HG03196 (cell line): Measurements from ENCODE around the gene MYH9.
"Not testable (repeated sequence)": the region's sequence is repeated elsewhere in the genome, so short reads cannot be mapped to it uniquely, and the experiment has no call there.

Experiments used
- ATAC-seq: cut with Tn5 transposase; IDR thresholded peaks from one replicate; pipeline ENCODE4 v1.9.1; 2021; ENCODE audit not compliant: unreplicated experiment

Gene MYH9

DNA sequence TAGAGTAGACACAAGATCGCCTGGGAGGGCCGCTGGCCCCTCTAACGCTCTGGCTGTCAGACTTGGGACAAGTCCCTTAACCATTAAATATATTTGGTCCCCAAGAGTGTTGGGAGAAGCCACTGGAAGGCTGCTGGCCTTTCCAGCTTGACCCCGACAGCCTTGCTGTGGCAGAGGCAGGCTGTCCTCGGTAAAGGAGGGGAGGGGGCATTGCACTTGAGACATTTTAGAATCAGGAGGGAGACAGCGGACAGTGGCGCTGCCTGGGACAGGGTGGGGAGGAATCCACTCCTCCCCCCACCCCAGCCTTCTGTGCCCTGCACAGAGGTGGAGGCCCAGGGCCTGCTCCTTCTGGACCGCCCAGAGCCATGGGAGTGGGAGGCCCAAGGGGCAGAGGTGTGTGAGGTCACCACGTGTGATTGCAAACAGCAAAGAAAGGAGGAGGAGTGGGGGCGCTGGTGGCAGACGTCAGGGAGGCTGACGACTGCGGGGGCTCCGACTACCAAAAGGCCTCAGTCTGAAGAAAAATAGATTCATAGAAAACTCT is 105.9 kb downstream of the MYH9 start:
- ATAC-seq = no peak

DNA sequence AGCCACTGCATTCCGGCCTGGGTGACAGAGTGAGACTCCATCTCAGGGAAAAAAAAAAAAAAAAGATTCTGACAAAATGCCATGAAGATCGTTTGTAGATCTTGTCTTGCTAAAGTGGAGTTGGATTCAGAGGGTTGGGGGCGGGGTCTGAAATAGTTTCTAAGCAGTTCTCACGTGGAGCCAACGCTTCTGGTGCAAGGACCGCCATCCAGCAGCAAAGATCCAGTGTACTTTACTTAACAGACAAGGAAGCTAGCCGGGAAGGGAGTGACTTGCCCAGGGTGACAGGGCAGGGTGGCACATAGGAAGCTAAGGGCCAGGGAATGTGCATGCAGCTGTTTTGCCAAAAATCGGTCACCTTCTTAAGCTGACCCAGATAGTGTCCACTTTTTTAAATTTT is 107.4 kb downstream of the MYH9 start:
- ATAC-seq = no peak

DNA sequence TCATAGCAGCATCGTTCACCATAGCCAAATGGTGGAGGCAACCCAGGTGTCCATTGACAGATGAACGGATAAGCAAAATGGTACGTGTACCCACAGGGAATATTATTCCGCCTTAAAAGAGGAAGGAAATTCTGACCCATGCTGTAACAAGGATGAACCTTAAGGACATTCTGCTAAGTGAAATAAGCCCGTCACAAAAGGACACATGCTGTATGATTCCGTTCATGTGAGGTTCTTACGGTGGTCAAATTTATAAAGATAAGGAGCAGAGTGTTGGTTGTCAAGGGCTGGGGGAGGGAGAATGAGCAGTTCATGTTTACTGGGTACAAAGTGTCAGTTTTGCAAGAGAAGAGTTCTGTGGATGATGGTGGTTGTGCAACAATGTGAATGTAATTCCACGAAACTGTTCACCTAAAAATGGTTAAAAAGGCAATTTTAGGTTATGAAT is 108.5 kb downstream of the MYH9 start:
- no peak for ATAC-seq

DNA sequence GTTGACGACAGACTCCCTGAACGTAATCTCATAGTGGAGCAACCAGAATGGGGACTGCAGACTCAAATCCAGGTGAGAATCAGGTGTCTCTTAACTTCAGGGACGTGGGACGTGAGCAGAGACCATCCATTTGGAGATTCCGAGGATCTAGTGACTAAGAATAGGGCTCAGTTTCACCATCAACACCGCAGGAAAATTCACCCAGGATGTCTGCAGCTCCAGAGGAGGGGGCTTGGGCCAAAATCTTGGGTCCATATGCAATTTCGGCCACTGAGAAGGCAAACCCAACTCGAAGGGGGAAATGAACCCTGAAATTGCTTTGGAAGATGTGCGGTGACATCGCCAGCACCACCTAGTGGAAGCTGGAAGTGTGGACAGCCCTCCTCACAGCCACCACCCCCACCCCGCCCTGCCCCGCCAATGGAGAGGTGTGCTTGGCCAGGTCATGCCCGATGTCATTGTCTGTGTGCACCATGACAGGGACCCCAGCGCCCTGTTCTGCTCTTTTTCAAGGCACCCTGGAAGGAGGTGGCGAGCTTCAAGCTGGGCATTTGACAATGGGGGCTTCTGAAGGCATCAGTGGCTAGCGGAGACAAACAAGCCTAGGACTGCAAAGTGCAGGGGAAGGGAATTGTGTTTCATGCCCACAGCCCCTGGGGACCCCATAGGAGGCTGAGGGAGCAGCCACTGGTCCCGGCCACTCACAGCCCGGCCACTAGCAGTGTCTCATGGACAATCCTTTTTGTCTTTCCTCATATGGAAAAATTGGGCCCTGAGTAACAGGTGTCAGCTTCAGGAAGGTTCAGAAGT is 110.1 kb downstream of the MYH9 start:
- no peak for ATAC-seq

DNA sequence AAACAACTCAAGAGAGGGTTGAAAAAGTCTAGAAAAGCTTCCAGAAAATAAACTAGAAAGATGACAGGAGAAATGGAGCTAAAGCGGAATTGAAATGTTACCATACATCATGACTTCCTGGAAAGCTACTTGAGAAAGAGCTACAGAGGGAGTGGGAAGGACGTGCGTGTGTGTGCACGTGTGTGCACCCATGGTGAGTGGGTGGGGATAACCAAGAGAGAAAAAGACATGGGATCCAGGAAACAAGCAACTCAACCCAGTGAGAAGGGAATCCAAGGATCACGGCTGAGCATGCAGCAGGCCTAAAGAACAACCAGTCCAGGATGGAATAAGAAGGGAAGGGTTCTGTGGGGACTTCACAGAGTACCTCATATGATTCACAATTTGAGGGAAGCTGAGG is 113.2 kb downstream of the MYH9 start:
- ATAC-seq = no peak

DNA sequence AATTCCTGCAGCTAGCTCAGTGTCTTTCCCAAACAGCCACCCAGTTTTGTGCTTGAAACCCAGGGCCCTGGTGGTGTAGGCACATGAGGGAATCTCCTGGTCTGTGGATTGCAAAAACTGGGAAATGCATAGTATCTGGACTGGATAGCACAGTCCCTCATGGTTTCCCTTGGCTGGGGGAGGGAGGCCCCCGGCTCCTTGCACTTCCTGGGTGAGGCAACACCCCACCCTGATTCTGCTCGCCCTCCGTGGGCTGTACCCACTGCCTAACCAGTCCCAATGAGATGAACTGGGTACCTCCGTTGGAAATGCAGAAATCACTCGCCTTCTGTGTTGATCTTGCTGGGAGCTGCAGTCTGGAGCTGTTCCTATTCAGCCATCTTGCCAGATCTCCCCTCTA is 115.8 kb downstream of the MYH9 start:
- not testable (repeated sequence) for ATAC-seq

DNA sequence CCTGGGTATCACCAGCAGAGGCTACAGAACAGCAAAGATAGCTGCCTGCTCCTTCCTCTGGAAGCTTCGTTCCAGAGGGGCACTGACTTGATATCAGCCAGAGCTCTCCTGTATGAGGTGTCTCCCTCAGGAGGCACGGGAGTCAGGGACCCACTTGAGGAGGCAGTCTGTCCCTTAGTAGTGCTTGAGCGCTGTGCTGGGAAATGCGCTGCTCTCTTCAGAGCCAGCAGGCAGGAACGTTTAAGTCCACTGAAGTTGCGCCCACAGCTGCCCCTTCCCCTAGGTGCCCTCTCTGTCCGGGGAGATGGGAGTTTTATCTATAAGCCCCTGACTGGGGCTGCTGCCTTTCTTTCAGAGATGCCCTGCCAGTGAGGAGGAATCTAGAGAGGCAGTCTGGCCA is 116.5 kb downstream of the MYH9 start:
- ATAC-seq = not testable (repeated sequence)

DNA sequence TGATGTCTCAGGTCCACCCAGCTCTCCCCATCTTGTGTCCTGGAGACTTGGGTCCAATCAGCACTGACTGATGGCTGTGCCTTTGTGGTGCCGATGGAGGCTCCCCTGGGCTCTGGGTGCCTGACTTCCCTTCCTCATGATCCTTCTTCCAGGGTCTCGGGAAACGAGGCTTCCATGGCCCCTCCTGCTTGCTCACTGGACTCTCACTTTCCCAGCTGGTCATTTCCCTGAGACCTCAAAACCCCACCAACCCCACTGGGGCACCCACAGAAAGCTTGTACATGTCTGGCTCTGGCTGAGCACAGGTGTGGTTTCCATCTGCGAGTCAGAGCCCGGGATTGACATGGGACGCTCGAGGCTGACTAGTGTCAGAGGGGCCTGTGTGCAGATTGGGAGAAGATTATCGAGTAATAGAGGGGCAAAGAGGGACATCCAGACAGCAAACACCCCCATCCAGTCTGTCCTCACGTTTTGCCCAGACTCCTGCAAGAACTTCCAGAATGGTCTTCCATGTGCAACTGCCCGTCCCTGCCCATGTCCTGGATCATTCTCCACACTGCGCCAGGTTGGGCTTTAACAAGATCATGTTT is 119.8 kb downstream of the MYH9 start:
- ATAC-seq = no peak

DNA sequence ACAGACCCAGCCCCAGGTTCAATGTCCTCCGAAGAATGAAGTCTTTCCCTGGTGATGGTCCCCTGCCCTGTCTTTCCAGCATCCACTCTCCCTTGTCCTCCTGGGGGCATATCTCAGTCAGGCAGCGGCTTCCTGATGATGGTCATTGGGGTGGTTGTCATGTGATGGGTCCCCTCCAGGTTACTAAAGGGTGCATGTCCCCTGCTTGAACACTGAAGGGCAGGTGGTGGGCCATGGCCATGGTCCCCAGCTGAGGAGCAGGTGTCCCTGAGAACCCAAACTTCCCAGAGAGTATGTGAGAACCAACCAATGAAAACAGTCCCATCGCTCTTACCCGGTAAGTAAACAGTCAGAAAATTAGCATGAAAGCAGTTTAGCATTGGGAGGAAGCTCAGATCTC is 120.7 kb downstream of the MYH9 start:
- ATAC-seq = no peak

DNA sequence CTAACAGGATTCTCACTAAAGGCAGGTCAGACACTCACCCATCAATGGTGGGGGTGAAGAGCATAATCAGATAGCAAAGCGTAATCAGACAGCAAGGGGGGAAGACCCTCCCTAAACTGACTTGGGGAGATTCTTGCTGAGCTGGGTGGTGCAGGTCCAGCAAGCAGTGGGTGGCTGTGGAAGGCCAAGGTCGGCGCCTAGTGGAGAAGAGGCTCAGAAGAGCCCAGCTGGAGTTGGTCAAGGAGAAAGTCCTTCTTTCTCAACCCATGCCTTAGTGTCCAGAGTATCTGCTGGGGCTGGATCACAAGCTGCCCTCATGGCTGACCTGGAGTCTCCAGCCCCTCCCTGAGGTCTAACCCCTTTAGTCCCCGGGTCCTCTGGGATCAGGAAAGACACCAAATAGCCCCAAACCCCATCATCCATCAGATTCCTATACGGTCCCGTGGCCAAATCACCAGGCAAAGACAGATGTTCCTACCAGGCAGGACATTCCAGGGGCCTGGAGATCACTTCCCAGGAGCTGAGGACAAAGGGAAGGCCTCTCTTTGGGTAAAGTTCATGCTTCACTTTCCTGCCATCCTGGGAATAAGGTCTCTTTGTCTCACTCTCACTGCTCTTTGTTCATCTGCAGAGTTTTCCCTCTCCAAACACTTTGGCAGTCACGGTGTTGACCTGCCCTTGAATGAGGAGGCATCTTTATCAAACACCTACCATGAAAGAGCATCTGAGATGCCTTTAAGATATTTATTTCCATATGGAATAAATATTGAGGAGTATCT is 123.7 kb downstream of the MYH9 start:
- not testable (repeated sequence) for ATAC-seq

DNA sequence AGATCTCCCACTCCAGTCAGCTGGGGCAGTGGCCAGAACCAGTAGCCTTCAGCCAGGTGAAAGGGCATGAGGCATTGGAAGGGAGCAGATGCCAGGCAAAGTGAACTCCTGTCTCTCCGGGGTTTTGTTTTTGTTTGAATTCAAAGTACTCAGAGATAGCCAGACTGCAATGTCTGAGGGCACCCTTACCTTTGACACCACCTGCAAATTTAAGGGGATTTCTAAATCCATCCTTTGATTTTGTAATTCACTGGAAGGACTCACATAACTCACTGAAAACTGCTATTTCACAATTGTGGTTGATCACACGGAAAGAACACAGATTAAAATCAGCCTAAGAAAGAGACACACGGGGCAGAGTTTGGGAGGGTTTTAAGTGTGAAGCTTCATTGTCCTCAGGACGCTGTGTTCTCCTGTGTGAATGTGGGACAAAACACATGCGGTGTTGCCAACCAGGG is 124.5 kb downstream of the MYH9 start:
- ATAC-seq = not testable (repeated sequence)

DNA sequence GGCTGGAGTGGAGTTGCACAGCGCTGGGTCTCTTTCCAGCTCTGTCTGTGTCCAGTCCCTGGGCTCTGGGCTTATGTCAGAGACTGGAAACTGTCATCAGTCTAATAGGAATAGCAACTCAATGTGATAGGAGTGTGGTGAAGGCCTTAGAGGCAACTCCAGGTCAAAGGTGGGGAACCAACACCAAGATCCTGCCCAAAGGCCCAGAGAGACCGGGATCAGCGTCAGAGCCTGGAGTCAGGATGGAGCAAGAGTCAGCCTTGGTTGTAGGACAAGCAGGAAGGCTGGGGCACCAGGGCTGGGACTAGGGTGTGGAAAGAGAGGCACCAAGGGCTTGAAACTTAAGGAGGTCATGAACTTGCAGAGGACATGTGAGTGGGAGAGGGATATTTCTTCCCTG is 125.5 kb downstream of the MYH9 start:
- not testable (repeated sequence) for ATAC-seq

DNA sequence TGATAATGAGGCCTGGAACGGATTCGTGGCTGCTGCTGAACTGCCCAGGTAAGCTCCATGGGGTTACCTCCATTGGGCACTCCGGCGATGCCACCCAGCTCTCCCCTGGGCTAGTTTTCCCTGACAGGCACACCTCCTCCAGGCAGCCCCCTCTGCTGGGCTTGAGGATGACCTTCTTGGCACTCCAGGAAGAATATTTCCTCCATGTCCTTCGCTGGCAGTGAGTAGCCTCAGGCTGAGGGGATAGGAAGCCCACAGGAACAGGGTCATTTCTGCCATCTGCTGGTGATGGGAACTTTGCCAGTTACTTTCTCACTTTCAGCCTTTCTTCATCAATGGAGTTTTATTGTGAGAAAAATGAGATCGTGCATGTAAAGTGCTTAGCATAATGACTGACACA is 126.1 kb downstream of the MYH9 start:
- ATAC-seq = not testable (repeated sequence)

DNA sequence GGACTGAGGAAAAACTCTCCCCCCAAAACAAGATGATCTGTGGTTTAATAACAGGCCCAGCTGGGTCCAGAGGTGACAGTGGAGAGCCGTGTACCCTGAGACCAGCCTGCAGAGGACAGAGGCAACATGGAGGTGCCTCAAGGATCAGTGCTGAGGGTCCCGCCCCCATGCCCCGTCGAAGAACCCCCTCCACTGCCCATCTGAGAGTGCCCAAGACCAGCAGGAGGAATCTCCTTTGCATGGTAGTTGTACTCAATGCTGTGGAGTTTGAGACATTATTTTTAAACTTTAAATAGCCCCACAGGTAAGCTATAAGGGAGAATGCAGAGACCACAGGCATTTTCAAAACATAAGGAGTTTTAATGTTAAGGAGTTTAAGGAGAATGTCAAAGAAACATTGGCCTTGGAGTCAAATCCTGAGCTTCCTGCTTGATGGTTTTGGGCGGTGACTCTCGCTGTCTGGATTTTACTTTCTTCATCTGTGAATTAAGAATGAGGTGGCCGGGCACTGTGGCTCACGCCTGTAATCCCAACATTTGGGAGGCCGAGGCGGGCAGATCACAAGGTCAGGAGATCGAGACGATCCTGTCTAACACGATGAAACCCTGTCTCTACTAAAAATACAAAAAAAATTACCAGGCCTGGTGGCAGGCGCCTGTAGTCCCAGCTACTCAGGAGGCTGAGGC is 128.0 kb downstream of the MYH9 start:
- ATAC-seq = no peak

DNA sequence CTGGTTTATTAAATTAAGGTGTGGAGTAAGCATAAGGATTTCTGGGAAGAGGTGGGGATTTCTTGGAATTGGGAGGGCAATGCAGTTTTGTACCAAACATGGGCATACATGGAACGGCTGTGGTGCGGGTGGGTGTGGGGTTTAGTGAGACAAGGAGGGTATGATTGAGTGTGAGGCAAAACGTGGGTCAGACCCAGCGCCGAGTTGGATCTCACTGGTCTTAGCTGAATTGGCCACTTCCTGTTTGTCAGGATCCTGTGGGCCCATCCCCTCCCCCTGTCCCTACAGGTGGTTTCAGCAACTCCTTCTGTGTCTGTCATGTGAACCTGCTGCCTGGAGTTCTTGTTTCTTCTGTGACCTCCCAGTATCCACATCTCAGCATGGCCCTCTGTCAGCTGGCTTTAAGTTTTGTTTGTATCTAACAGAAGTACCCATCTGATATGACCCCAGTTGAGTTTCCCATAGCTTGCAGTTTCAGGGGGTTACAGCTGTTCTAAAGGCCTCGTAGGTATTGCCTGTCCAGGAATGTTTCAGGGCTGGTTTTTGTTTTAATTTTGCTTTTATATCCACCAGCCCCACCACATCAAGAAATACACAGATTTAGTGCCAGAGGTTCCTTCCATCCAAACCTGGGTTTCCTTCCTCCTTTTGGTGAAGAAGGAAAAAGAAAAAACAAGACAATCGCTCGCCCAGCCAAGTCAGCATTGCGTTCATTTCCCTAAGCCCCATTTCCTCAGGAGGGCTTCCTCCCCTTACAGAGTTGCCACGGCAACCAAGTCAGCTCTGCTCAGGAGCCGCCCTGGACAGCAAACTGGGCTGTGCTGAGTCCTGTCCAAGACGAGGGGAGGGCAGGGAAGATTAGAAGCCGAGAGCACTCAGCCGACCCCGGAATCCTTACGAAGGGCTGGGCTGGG is 128.8 kb downstream of the MYH9 start:
- ATAC-seq = no peak

DNA sequence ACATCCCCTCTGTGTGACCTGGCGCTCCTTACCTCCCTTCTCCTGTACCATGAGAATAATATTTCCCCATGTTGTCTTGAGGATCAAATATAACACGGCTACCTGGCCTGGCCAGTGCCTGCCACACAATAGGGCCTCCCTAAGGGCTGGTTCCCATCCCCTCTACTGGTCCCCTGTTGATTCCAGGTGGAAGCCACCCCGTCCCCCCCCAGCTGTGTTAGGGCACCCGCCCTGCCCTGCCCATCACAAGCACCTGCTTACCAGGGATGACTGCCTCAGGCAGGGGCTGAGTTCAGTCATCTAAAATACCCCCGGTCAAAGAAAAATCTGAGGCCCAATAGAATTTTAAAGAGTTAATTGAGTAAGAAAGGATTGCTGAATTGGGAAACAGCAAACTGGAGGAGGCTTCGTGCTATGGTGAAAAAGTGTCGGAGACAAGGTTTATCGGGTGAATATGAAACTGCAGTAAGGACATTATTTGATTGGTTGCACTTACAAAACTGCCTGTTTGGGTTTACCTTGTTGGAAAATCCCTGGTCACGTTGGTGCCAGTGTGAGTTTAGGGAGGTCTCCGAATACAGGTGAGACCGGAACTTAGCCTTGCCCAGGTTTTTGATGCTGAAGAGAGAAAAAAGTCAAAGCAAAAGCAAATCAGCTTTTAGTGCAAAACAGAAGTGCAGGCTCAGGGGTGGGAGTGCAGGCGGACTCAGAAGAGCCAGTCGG is 129.7 kb downstream of the MYH9 start:
- ATAC-seq = no peak

DNA sequence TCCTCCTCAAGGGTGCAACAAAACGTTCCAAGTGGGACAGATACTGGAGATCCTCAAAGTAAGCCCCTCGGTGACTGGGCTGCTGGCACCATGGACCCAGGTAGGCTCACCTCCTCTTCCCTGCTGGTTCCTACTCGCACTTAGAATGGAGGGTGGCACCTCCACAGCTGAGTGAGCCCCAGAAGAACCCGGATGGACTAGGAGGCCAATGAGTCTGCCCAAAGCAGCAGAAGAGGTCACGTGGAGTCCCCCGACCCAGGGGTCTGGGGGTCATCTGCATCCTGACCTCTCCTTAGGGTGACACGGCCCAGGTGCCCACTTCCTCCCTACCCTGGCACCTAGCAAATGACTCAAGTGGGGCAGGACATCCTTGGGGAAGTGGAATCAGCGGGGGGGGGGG is 130.5 kb downstream of the MYH9 start:
- ATAC-seq = no peak

DNA sequence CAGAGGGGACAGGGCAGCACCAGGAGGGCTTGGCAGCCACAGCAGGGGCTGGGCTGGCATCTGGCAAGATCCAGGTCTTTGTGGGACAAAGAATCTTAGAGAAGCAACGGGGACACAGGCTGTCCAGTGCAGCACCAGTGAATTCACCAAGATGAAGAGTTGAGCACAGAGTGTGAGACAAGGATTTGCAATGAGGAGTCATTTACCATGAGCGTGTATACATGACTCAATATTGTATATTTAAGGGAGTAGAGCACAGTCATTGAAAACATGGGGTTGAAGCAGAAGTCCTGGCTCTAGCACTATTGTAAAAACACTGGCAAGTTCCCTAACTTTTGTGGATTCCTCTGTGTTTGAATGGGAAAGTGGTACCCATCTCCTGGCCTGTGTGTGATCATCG is 131.3 kb downstream of the MYH9 start:
- ATAC-seq = no peak

DNA sequence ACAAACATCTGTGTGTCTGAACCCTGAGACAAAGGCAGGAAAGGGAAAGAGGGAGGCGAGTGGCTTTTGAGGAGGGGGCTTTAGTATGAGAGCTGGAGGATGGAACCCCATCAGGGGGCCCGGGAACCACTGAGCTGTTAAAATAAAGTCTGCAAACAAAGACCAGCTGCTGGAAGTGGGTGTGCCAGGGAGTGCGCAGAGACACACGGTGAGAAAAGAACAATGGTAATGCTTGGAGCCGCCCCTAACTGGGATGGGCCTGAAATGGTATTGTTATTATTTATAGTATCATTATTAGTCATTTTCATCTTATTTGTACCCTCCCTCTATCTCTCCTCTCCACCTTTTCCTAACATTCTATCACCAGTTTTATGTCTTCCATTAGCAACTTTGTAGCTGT is 132.2 kb downstream of the MYH9 start:
- ATAC-seq = not testable (repeated sequence)
